ENCODE data around the gene ARL6.

ARL6 gene

DNA sequence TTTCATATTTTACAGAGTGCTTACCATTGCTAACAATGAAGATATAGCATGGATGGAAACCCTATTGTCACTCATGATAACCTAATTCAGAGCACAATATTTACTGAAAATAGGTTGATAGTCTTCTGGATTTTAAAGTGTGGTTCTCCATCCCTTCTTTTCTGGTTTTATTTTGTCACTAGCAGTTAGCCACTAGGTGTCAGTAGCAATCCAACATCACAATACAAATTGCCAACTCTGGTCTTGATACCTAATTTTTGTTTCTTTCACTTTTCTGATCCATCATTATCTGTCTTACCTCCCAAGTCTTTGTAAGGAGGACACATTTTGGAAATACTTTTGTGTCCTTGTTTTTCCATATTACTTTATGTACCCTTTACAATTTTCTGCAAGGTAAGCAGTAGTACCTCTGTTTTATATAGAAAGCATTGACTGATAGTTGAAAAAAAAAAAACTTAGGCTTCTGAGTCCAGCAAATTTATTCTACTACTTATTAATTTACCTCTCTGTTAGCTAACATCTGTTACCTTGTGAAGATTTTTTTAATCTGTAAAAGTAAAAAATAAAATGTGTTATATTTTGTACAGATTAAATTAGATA lies 29.0 kb downstream of the ARL6 start:
- H3K4me3 ChIP-seq (ENCODE audit: low read length): no peak overlapping the region
- peak; percentile 65 for DNase-seq (ENCODE audit: low read depth)
- TF ChIP-seq, protein P1, sequence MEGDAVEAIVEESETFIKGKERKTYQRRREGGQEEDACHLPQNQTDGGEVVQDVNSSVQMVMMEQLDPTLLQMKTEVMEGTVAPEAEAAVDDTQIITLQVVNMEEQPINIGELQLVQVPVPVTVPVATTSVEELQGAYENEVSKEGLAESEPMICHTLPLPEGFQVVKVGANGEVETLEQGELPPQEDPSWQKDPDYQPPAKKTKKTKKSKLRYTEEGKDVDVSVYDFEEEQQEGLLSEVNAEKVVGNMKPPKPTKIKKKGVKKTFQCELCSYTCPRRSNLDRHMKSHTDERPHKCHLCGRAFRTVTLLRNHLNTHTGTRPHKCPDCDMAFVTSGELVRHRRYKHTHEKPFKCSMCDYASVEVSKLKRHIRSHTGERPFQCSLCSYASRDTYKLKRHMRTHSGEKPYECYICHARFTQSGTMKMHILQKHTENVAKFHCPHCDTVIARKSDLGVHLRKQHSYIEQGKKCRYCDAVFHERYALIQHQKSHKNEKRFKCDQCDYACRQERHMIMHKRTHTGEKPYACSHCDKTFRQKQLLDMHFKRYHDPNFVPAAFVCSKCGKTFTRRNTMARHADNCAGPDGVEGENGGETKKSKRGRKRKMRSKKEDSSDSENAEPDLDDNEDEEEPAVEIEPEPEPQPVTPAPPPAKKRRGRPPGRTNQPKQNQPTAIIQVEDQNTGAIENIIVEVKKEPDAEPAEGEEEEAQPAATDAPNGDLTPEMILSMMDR (IDR thresholded peaks at IDR 0.05; ENCODE audit: insufficient read depth, low read depth, low read length, missing control alignments): peak; percentile 76

DNA sequence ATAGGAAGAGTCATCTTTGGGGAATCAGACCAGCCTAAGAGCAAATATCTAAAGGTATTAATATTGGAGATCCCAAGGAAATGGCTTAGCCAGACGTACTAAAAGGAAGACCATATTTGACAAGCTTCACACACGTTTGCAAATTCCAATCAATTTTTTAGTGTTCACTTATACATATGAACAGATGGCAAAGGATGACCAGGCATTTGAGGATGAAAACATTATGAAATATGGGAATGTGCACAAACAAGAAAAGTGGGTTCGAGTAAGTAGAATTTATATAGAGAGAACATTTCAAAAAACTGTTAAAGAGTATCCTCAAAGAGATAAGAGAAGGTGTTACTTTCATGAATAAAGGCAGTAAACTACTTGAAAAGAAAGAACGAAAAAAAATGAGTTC lies 31.4 kb downstream of the ARL6 start:
- H3K4me3 ChIP-seq (ENCODE audit: low read length): no peak overlapping the region
- TF ChIP-seq, protein P1 (IDR thresholded peaks at IDR 0.05; ENCODE audit: insufficient read depth, low read depth, low read length, missing control alignments): no peak

DNA sequence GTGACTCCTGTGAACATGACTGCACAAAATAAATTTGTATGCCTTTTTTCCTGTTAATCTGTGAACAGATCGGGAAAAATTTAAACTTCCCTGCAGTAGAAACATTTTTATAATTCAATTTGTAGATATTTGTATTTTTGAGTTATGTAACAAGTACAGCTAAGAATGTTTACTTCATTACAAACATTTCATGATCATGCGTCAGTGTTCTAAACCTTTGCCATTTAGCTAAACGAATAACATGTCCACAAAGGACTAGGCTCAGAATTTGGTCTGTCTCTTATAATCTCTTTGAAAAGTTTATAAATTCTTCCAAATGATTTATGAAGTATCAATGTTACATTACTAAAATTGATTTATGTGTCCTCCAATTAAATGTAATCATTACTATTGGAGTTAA lies 39.9 kb downstream of the ARL6 start:
- DNase-seq (ENCODE audit: low read depth): no peak
- H3K4me3 ChIP-seq (ENCODE audit: low read length): no peak overlapping the region
- TF ChIP-seq, protein P1 (IDR thresholded peaks at IDR 0.05; ENCODE audit: insufficient read depth, low read depth, low read length, missing control alignments): no peak

More for the DNA sequence above, 31.4 kb downstream of the ARL6 start:
- DNase-seq (ENCODE audit: low read depth): no peak

DNA sequence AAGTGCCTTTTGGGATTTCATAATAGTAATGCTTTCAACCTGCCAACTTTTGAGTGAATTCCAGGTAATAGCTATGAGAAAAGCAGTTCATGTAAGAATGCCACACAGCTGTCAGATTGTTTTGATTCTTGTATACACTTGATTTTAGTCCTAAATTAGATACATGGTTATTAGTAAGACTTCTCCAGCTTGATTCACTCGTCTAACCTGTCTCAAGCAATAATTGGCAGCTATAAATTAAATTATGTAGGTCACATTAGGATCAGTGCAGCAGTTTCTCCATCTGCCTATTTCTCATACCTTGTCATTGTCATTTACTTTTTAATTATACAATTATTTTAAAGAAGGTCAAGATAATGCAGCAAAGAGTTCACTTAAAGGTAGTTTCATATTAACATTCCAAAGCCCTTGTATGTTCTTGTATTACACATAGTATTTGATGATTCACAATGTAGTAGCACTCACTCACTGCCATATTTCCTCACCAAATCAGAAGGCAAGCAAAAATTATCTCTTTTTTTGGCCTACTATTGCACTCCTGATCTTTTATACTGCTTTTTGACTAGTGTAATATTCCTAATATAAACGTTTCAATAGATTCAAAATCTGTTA lies 46.3 kb downstream of the ARL6 start:
- no peak overlapping the region for H3K4me3 ChIP-seq (ENCODE audit: low read length)
- TF ChIP-seq, protein P1 (IDR thresholded peaks at IDR 0.05; ENCODE audit: insufficient read depth, low read depth, low read length, missing control alignments): no peak
- DNase-seq (ENCODE audit: low read depth): peak; percentile 68

DNA sequence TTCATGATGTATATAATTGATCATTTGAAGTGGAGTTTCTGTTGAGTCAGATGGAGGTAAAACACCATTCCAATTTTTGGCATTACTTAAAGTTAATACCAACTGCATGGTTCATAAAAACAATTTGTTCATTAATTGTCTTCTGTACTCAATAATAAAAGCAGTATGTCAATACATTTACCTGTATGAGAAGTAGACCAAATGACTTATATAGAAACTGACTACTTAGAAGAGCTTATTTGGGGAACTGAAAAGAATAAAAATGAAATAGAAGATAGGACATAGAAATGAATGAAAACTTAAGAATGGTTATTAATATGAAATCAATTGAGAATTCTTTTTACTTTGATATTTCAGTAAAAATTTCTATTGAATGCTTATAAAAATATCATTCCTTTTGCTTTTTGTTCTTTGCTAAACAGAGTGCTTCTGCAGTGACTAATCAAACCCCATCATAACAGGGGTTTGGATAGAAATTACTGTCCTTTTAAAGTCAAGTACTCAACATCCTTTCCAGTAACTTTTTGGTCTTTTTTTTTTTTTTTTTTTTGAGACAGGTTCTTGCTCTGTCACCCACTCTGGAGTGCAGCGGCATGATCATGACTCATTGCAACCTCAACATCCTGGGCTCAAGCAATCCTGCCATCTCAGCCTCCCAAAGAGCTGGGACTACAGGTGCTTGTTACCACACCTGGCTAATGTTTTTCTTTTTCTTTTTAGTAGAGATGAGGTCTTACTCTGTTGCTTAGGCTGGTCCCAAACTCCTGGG lies 50.8 kb downstream of the ARL6 start:
- TF ChIP-seq, protein P1 (IDR thresholded peaks at IDR 0.05; ENCODE audit: insufficient read depth, low read depth, low read length, missing control alignments): no peak
- no peak overlapping the region for H3K4me3 ChIP-seq (ENCODE audit: low read length)
- DNase-seq (ENCODE audit: low read depth): peak; percentile 62

DNA sequence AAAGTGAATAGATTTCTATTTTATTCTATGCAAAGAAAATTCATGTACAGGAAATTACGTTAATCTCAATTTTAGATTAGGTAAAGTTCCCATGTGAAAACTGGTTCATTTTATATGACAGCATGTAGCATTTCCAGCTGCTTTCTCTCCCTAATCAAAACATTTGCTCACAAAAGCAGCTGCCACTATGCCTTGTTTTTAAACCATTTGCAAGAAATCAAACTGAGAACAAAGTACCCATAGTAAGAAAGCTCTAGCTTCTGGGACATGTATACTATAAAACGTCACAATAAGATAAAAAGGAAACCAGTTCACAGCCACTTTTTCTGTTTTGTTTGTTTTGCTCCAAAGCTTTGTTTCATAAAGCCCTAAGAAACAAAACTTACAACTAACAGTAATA lies 52.3 kb downstream of the ARL6 start:
- H3K4me3 ChIP-seq (ENCODE audit: low read length): no peak overlapping the region
- no peak for DNase-seq (ENCODE audit: low read depth)
- TF ChIP-seq, protein P1 (IDR thresholded peaks at IDR 0.05; ENCODE audit: insufficient read depth, low read depth, low read length, missing control alignments): no peak
